NB4 (cell line): ENCODE data around the gene CAND2.

Experiments
- DNase-seq: peaks from one replicate; pipeline ENCODE4 v3.0.0; 2010; ENCODE audit warnings: low read depth
- H3K4me3 ChIP-seq: one replicate; pipeline ENCODE4 v1.5.1; 2011; ENCODE audit warnings: mild to moderate bottlenecking, low read depth, low read length, moderate library complexity
- CTCF ChIP-seq: IDR thresholded peaks from one replicate; pipeline ENCODE4 v1.5.1; 2012; ENCODE audit warnings: low read depth, low read length
- MYC ChIP-seq: IDR thresholded peaks from 2 replicates; pipeline ENCODE4 v1.6.1; 2011; ENCODE audit warnings: low read depth, low read length
- POLR2A ChIP-seq: IDR thresholded peaks from 2 replicates; pipeline ENCODE4 v1.6.1; 2011; ENCODE audit warnings: mild to moderate bottlenecking; ENCODE audit not compliant: insufficient read length; ENCODE audit errors: extremely low read depth
- TF ChIP-seq, protein P1 (sequence below): IDR thresholded peaks from 2 replicates; pipeline ENCODE4 v1.6.1; 2011; ENCODE audit warnings: low read depth, low read length

Gene CAND2

GRCh38 chr3:12829886-12830784 is 33.7 kb downstream of the CAND2 start:
- TF ChIP-seq MYC, result no peak
- TF ChIP-seq CTCF, result no peak
- TF ChIP-seq POLR2A, result no peak
- TF ChIP-seq, protein P1, sequence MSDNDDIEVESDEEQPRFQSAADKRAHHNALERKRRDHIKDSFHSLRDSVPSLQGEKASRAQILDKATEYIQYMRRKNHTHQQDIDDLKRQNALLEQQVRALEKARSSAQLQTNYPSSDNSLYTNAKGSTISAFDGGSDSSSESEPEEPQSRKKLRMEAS, result no peak
- H3K4me3 ChIP-seq, result no peak overlapping the region
- peak; percentile 26 for DNase-seq

DNA sequence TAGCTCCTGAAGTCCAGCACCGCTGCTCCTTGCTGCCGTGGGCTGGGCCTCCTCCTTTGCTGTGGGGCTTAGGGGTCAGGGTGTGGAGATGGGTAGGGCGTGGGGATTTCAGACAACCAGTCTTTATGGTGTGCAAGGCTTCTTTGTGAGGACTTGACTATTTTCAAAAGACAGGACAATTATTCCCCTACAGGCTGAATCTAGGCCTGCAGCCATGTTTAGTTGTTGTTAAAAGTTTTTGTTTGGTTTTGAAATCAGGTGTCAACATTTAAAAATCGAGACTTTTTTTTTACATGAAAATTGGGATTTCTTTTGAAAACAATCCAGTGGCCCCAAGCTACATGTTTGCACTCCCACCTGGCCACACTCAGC is 34.3 kb downstream of the CAND2 start:
- DNase-seq, result no peak
- TF ChIP-seq, protein P1, result no peak
- TF ChIP-seq CTCF (peak; percentile 11), MYC (no peak)
- H3K4me3 ChIP-seq, result no peak overlapping the region

DNA sequence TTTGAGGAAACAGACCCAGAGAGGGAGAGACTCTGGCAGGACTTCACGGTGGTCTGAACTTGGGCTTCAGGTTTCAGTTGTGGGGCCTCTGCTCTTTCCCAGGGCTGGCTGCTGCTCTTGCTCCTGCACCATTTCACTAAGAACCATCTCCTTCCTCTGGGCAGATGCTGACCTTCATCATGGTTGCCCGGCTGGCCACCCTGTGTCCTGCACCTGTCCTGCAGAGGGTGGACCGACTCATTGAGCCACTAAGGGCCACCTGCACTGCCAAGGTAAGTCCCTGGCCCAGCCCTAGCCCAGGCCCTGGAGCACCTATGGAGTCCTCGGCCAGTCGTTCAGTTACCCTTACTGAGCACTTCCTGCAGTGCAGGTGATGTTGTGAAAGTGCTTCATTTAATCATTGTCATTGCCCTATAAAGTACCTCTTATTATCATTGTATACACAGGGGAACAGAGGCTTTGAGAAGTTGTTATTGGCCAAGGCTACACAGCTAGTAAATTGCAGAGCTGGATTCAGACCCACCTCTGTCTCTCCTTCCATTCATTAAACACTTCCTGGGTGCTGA is 34.9 kb downstream of the CAND2 start:
- no peak for TF ChIP-seq MYC
- no peak for TF ChIP-seq CTCF
- TF ChIP-seq, protein P1, result no peak
- TF ChIP-seq POLR2A, result peak; percentile 7
- no peak for DNase-seq

DNA sequence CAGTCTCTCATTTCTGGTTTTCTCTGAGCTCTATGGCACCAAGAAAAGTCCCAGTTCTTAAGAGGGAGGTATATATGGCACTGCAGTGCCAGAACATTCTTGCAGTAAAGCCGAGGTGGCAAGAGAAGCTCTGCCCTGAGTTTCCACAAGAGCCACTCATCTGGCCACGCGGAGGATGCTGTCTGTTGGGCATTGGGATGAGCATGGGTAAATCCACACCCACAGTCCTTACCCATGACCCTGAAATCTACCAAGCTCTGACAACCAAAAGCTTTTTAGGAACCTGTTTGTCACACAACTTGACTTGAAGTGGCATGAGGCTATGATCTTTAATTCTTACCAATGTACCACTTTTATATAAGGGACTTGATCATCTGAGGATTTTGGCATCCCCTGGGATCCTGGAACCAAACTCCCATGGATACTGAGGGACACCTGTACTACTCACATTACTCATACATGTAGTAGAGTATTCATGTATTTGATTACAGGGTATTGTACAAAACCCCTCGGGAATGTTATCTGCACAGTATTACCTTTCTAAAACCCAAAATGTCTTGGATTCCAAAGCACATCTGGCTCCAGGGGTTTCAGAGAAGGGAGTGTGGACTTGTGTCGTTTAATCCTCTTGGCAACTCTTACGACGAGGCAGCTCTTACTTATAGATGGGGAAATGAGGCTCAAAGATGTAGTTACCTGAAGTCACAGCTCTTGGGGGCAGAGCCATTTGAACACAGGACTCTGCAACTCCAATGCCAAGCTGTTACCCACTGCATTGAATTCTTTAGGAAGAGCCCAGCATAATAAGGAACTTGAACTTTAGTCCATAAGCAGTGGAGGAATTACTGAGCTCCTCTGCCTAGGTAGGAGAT is 36.1 kb downstream of the CAND2 start:
- H3K4me3 ChIP-seq, result no peak overlapping the region
- TF ChIP-seq MYC (no peak), CTCF (no peak), POLR2A (no peak)
- TF ChIP-seq, protein P1, result no peak
- peak; percentile 27 for DNase-seq

More for the DNA sequence above, 34.9 kb downstream of the CAND2 start:
- H3K4me3 ChIP-seq, result no peak overlapping the region

- no peak overlapping the region for H3K4me3 ChIP-seq
- TF ChIP-seq MYC (no peak), POLR2A (peak; percentile 35)
- DNase-seq, result peak; percentile 53
Measured at GRCh38 chr3:12833222-12834161, 37.0 kb downstream of the CAND2 start.
